NCI-H774 (cell line): ENCODE data around the gene APOC1.
"Not testable (repeated sequence)": the region's sequence is repeated elsewhere in the genome, so short reads cannot be mapped to it uniquely, and the experiment has no call there.

Source experiments
- DNase-seq: peaks from one replicate; lab custom pipeline; 2025; lab: John Stamatoyannopoulos, UW

APOC1 gene

GRCh38 chr19:44889830-44890365, 24.5 kb upstream of the APOC1 start:
- no peak for DNase-seq

- DNase-seq = peak; percentile 100
These were observed 23.9 kb upstream of the APOC1 start for GRCh38 chr19:44890366-44891015.

GRCh38 chr19:44891016-44891882, 23.2 kb upstream of the APOC1 start, which contains the start of gene TOMM40:
TOMM40 (plus strand) TSS chr19:44891254; CDS start chr19:44891416, 162 bp downstream.
- DNase-seq = no peak

- no peak for DNase-seq
These were observed 21.5 kb upstream of the APOC1 start for GRCh38 chr19:44892932-44893331.

- no peak for DNase-seq
These were observed 20.9 kb upstream of the APOC1 start for GRCh38 chr19:44893332-44894051.

GRCh38 chr19:44894052-44894400, 20.4 kb upstream of the APOC1 start:
- DNase-seq = no peak

- DNase-seq = no peak
These were observed 19.5 kb upstream of the APOC1 start for GRCh38 chr19:44894946-44895345.

GRCh38 chr19:44897835-44898234, 16.6 kb upstream of the APOC1 start:
- DNase-seq = no peak

GRCh38 chr19:44900328-44901244, 13.8 kb upstream of the APOC1 start:
- DNase-seq = no peak

GRCh38 chr19:44903216-44903601, 11.2 kb upstream of the APOC1 start:
- DNase-seq = no peak

- DNase-seq = peak; percentile 14
These were observed 10.6 kb upstream of the APOC1 start for GRCh38 chr19:44903602-44904425.

GRCh38 chr19:44904426-44904994, 9.9 kb upstream of the APOC1 start:
- DNase-seq = no peak

GRCh38 chr19:44905437-44906160, 8.8 kb upstream of the APOC1 start, which contains the start of gene APOE:
APOE (plus strand) TSS chr19:44905796; CDS start chr19:44906625, 829 bp downstream.
- DNase-seq = no peak

GRCh38 chr19:44907613-44908012, 6.8 kb upstream of the APOC1 start:
- DNase-seq = no peak

- DNase-seq = no peak
These were observed 6.2 kb upstream of the APOC1 start for GRCh38 chr19:44908074-44908835.

GRCh38 chr19:44908836-44909261, 5.6 kb upstream of the APOC1 start:
- DNase-seq = no peak

GRCh38 chr19:44909775-44910174, 4.6 kb upstream of the APOC1 start:
- DNase-seq = no peak

- not testable (repeated sequence) for DNase-seq
These were observed 2.5 kb upstream of the APOC1 start for GRCh38 chr19:44911896-44912295.

GRCh38 chr19:44912854-44913253, 1.6 kb upstream of the APOC1 start:
- DNase-seq = no peak
